Gastrocnemius medialis (tissue), 4 donors: ENCODE results near the gene TRIO. TPM values are rescaled to one million over a fixed set of nuclear protein-coding genes. Genes with fewer than 3 reads are reported as not detected.
A peak's percentile ranks its signal among the peaks of the same experiment; 100 is the strongest.

ENCODE experiments used
- ATAC-seq, 2 donors: fragments of 150-250 bp; one replicate each; pipeline ENCODE4 v1.9.1; 2016
- DNase-seq, 2 donors: peaks; one replicate each; pipeline ENCODE4 v3.0.0-alpha.2; 2019
- H3K27ac ChIP-seq, 4 donors: fragments of 200-600 bp; sonication (generic); 1 replicate in 1 of 4; 2 replicates in 3 of 4; pipeline ENCODE4 v1.5.1; 2016 to 2018; ENCODE audit warnings: mild to moderate bottlenecking in 2 of 4, moderate library complexity in 1 of 4
- H3K27me3 ChIP-seq, 3 donors: fragments of 200-600 bp; sonication (generic) in 2 of 3; 1 replicate in 1 of 3; 2 replicates in 2 of 3; pipeline versions ENCODE4 v1.5.1 to v1.6.0; 2016 to 2019; ENCODE audit warnings: mild to moderate bottlenecking in 1 of 3, moderate library complexity in 1 of 3
- H3K36me3 ChIP-seq, 2 donors: fragments of 200-600 bp; sonication (generic) in 1 of 2; one replicate each; pipeline ENCODE4 v1.5.1; 2017 to 2018
- H3K4me1 ChIP-seq, 2 donors: fragments of 200-600 bp; sonication (generic) in 1 of 2; one replicate each; pipeline ENCODE4 v1.5.1; 2016 to 2017; ENCODE audit warnings: mild to moderate bottlenecking in 2 of 2
- H3K4me3 ChIP-seq, 4 donors: fragments of 200-600 bp; sonication (generic) in 3 of 4; 1 replicate in 1 of 4; 2 replicates in 3 of 4; pipeline ENCODE4 v1.5.1; 2016 to 2019; ENCODE audit warnings: mild to moderate bottlenecking in 2 of 4
- H3K9me3 ChIP-seq, 3 donors: fragments of 200-600 bp; sonication (generic) in 2 of 3; 1 replicate in 1 of 3; 2 replicates in 2 of 3; pipeline ENCODE4 v1.5.1; 2016 to 2019
- CTCF ChIP-seq, 5 experiments: fragments of 450-650 bp in 3 of 5; fragments of 200-600 bp in 2 of 5; sonication (generic) in 2 of 5; IDR thresholded peaks in 4 of 5; conservative IDR thresholded peaks in 1 of 5; 1 replicate in 4 of 5; 2 replicates in 1 of 5; pipeline ENCODE4 v1.5.1; 2016 to 2019; ENCODE audit warnings: antibody characterized with exemption in 5 of 5, mild to moderate bottlenecking in 3 of 5, moderate library complexity in 3 of 5
- POLR2A ChIP-seq, 2 donors: fragments of 450-650 bp; IDR thresholded peaks; one replicate each; pipeline ENCODE4 v1.6.1; 2017; ENCODE audit warnings: antibody characterized with exemption in 2 of 2, mild to moderate bottlenecking in 2 of 2, moderate library complexity in 2 of 2
- in situ Hi-C, 4 donors: fragments of 200-750 bp; cut with MboI; loops; one replicate each; pipeline versions ENCODE4 v1.15.0 to v1.8.0; 2017; ENCODE audit warnings: low sequenced_read_pairs in 4 of 4
- intact Hi-C: fragments of 100-400 bp; cut with DNase I; formaldehyde crosslinking; loops from one replicate; pipeline ENCODE4 v1.15.1; 2023; ENCODE audit warnings: low total_unique reads
- total RNA-seq, 4 donors: library from RNA; depleted of rRNA; stranded (reverse); fragments of >200 nt; gene quantifications; one replicate each; pipeline versions ENCODE4 v1.1.0 to v1.2.3, GENCODE V29; 2016

TRIO gene
- total RNA-seq, 4 donors from 2014 or later = 31.5 to 57.5 (median 50.4) TPM

GRCh38 chr5:14136228-14136627, 6.9 kb upstream of the TRIO start:
- in situ Hi-C loops (no loop called here), intact Hi-C loops (no loop called here)
- Histone ChIP-seq H3K36me3 (no peaks in the 10 kb centered on the region), H3K27me3 (no peaks in the 10 kb centered on the region), H3K4me3 (no peak overlapping the region), H3K27ac (no peak overlapping the region), H3K4me1 (peaks cover 0 to 16% of the 10 kb centered on the region in 2 donors), H3K9me3 (no peaks in the 10 kb centered on the region)
- ATAC-seq = no peak
- no peak for DNase-seq
- TF ChIP-seq CTCF (IDR thresholded peaks at IDR 0.05 in 4 of 5, conservative IDR thresholded peaks at IDR 0.05 in 1 of 5) (no peak), POLR2A (IDR thresholded peaks at IDR 0.05) (no peak)

- Histone ChIP-seq H3K4me1 (peaks cover 0 to 17% of the 10 kb centered on the region in 2 donors), H3K9me3 (no peaks in the 10 kb centered on the region), H3K4me3 (no peak overlapping the region), H3K36me3 (no peaks in the 10 kb centered on the region), H3K27me3 (no peaks in the 10 kb centered on the region), H3K27ac (no peak overlapping the region)
- TF ChIP-seq CTCF (IDR thresholded peaks at IDR 0.05 in 4 of 5, conservative IDR thresholded peaks at IDR 0.05 in 1 of 5) = no peak
- no peak for TF ChIP-seq POLR2A (IDR thresholded peaks at IDR 0.05)
- intact Hi-C loops = no loop called here
- in situ Hi-C loops = no loop called here
- ATAC-seq (peak in 1 of 2 donors; percentile 15), DNase-seq (no peak)
Observed at GRCh38 chr5:14138608-14139540, 4.3 kb upstream of the TRIO start.

GRCh38 chr5:14141764-14142163, 1.4 kb upstream of the TRIO start:
- peaks cover 17 to 36% of the 10 kb centered on the region in 2 donors for H3K4me1 ChIP-seq
- DNase-seq = no peak
- intact Hi-C loops = loop anchor here (5.0 to 10.0 kb wide), 3 partner anchors 34 to 523 kb away; partner anchors contain the start of gene OTULIN
- H3K27me3 ChIP-seq = no peaks in the 10 kb centered on the region
- ATAC-seq = no peak
- H3K36me3 ChIP-seq = no peaks in the 10 kb centered on the region
- H3K27ac ChIP-seq = peak overlapping the region in 1 of 4 donors; percentile 92
- in situ Hi-C loops = loop anchor here in 1 of 4 donors (10.0 kb wide), 1 partner anchor 113 kb away; no protein-coding TSS in a partner anchor
- no peak overlapping the region for H3K4me3 ChIP-seq
- no peak for TF ChIP-seq POLR2A (IDR thresholded peaks at IDR 0.05)
- TF ChIP-seq CTCF (IDR thresholded peaks at IDR 0.05 in 4 of 5, conservative IDR thresholded peaks at IDR 0.05 in 1 of 5) = no peak
- H3K9me3 ChIP-seq = no peaks in the 10 kb centered on the region

- Histone ChIP-seq H3K4me1 (peaks cover 22 to 42% of the 10 kb centered on the region in 2 donors), H3K27ac (peak overlapping the region; percentile 88 to 92 (median 88)), H3K27me3 (no peaks in the 10 kb centered on the region), H3K9me3 (no peaks in the 10 kb centered on the region), H3K36me3 (no peaks in the 10 kb centered on the region), H3K4me3 (peak overlapping the region; percentile 72 to 74 (median 74))
- no peak for DNase-seq
- ATAC-seq = no peak
- TF ChIP-seq CTCF (IDR thresholded peaks at IDR 0.05 in 4 of 5, conservative IDR thresholded peaks at IDR 0.05 in 1 of 5) (no peak), POLR2A (IDR thresholded peaks at IDR 0.05) (no peak)
- in situ Hi-C loops (loop anchor here in 1 of 4 donors (10.0 kb wide), 1 partner anchor 112 kb away; no protein-coding TSS in a partner anchor), intact Hi-C loops (loop anchor here (5.0 to 10.0 kb wide), 3 partner anchors 35 to 522 kb away; partner anchors contain the start of gene OTULIN)
Observed at GRCh38 chr5:14142202-14142826, 828 bp upstream of the TRIO start.
